ENCODE measurements around the gene COL6A6. TPM values are rescaled to one million over a fixed set of nuclear protein-coding genes. Genes with fewer than 3 reads are reported as not detected.

COL6A6 gene
- total RNA-seq, 5 donors from 2014 or later (not counting 1 experiment from before 2014, with no cell fraction given), result 0.06 TPM; not detected in 4

DNA sequence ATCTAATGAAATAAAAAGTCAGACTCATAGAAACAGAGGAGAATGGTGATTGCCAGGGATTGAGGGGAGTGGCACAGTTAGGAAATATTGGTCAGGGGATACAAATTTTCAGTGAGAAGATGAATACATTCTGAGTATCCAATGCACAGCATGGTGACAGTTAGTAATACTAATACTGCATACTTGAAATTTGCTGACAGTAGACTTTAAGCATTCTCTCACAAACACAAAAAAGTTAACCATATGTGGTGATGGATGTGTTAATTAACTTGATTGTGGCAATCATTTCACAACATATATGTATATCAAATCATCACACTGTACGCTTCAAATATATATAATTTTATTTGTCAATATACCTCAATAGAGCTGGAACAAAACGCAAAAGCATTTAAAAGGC is 9.2 kb upstream of the COL6A6 start:
- Mint-ChIP-seq H3K36me3 (no peaks in the 10 kb centered on the region), H3K27me3 (peaks cover 28 to 33% of the 10 kb centered on the region in 2 donors), H3K4me1 (no peaks in the 10 kb centered on the region), H3K27ac (no peak overlapping the region), H3K9me3 (peaks cover 0 to 4% (median 0%) of the 10 kb centered on the region in 3 donors), H3K4me3 (no peak overlapping the region)
- H3K27ac ChIP-seq (ENCODE audit: low read length), result no peak overlapping the region
- H3K36me3 ChIP-seq (ENCODE audit: control insufficient read depth in 2 of 2, extremely low read depth in 1 of 2, insufficient read depth in 1 of 2, low read length in 1 of 2), result no peaks in the 10 kb centered on the region
- no peaks in the 10 kb centered on the region for H3K4me1 ChIP-seq (ENCODE audit: control insufficient read depth in 1 of 2, extremely low read depth in 1 of 2, insufficient read depth in 2 of 2, low read length in 2 of 2)
- WGBS (ENCODE audit: insufficient coverage), result 80% methylated on average over 1 of the region's 2 CpGs
- POLR2A ChIA-PET, result no interaction called here
- no peak overlapping the region for H3K4me3 ChIP-seq (ENCODE audit: control insufficient read depth in 1 of 2, extremely low read depth in 1 of 2, low read length in 1 of 2)
- H3K27me3 ChIP-seq (replicated peaks in 1 of 2; ENCODE audit: control insufficient read depth in 2 of 2, extremely low read depth in 1 of 2, insufficient read depth in 2 of 2, low read length in 1 of 2), result peaks cover 2 to 6% of the 10 kb centered on the region in 2 experiments
- no peak for DNase-seq
- CTCF ChIA-PET, result no interaction called here
- H3K9me3 ChIP-seq, result no peaks in the 10 kb centered on the region
- no peak for ATAC-seq (replicated peaks in 1 of 4)

DNA sequence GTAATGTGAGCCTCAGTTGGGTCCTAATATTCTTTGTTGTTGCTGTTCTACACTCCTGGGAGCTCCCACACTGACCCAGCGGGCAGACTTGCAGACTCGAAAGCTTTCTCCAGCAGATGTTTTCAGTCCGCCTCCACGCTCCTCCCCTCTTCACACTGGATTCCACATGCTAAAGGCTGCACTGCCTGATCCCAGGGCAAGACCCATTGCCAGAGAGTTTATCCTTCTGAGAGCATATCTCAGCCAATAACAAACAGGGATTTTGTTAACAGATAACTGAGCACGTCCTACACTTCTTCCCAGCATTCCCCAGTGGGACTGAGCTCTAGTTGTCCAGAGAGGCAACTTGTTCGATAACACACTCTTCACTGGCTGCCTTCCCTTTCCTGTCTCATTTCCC is 8.0 kb upstream of the COL6A6 start:
- CTCF ChIA-PET, result no interaction called here
- H3K4me3 ChIP-seq (ENCODE audit: control insufficient read depth in 1 of 2, extremely low read depth in 1 of 2, low read length in 1 of 2), result no peak overlapping the region
- H3K36me3 Mint-ChIP-seq, result no peaks in the 10 kb centered on the region
- ATAC-seq (replicated peaks in 1 of 4) (no peak), DNase-seq (no peak)
- H3K27ac ChIP-seq (ENCODE audit: low read length), result no peak overlapping the region
- no peak overlapping the region for H3K27ac Mint-ChIP-seq
- H3K36me3 ChIP-seq (ENCODE audit: control insufficient read depth in 2 of 2, extremely low read depth in 1 of 2, insufficient read depth in 1 of 2, low read length in 1 of 2), result no peaks in the 10 kb centered on the region
- peaks cover 2 to 6% of the 10 kb centered on the region in 2 experiments for H3K27me3 ChIP-seq (replicated peaks in 1 of 2; ENCODE audit: control insufficient read depth in 2 of 2, extremely low read depth in 1 of 2, insufficient read depth in 2 of 2, low read length in 1 of 2)
- H3K4me3 Mint-ChIP-seq, result no peak overlapping the region
- peaks cover 0 to 5% (median 0%) of the 10 kb centered on the region in 3 donors for H3K9me3 Mint-ChIP-seq
- H3K9me3 ChIP-seq, result no peaks in the 10 kb centered on the region
- peaks cover 30 to 35% of the 10 kb centered on the region in 2 donors for H3K27me3 Mint-ChIP-seq
- POLR2A ChIA-PET, result interaction anchor here in 1 of 2 donors (0.6 kb wide), 1 partner anchor 18 kb away, joined by 3 read pairs; no protein-coding TSS in a partner anchor
- 69% methylated on average over 5 of the region's 6 CpGs for WGBS (ENCODE audit: insufficient coverage)
- H3K4me1 ChIP-seq (ENCODE audit: control insufficient read depth in 1 of 2, extremely low read depth in 1 of 2, insufficient read depth in 2 of 2, low read length in 2 of 2), result no peaks in the 10 kb centered on the region
- no peaks in the 10 kb centered on the region for H3K4me1 Mint-ChIP-seq

DNA sequence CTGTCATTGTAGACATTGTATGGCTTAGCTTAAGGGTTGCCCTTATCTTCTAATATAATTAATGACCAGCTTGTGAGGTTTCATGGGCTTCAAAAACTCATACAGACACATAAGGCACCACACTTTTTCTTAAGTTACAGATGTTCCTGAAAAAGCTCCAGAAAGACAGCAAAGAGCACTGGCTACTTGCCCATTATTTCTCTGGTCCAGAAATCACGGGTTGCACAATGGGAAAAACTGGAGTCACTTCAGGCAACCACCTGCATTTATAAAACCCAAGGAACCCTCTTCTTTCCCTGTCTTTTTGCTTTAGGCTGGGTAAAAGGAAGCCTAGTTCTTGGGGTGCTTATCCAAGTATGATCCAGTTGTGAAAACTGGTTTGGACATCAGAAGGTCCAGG is 2.3 kb upstream of the COL6A6 start:
- no peak for DNase-seq
- Mint-ChIP-seq H3K4me1 (peaks cover 0 to 5% (median 0%) of the 10 kb centered on the region in 3 donors), H3K36me3 (no peaks in the 10 kb centered on the region), H3K27me3 (peaks cover 48 to 53% of the 10 kb centered on the region in 2 donors), H3K4me3 (no peak overlapping the region), H3K27ac (no peak overlapping the region), H3K9me3 (peaks cover 0 to 10% (median 0%) of the 10 kb centered on the region in 3 donors)
- POLR2A ChIA-PET, result no interaction called here
- no CpG with 5 or more reads among the region's 1 CpG for WGBS (ENCODE audit: insufficient coverage)
- H3K27me3 ChIP-seq (replicated peaks in 1 of 2; ENCODE audit: control insufficient read depth in 2 of 2, extremely low read depth in 1 of 2, insufficient read depth in 2 of 2, low read length in 1 of 2), result peaks cover 12 to 13% of the 10 kb centered on the region in 2 experiments
- no peaks in the 10 kb centered on the region for H3K4me1 ChIP-seq (ENCODE audit: control insufficient read depth in 1 of 2, extremely low read depth in 1 of 2, insufficient read depth in 2 of 2, low read length in 2 of 2)
- H3K27ac ChIP-seq (ENCODE audit: low read length), result no peak overlapping the region
- ATAC-seq (replicated peaks in 1 of 4), result no peak
- no peaks in the 10 kb centered on the region for H3K36me3 ChIP-seq (ENCODE audit: control insufficient read depth in 2 of 2, extremely low read depth in 1 of 2, insufficient read depth in 1 of 2, low read length in 1 of 2)
- H3K9me3 ChIP-seq, result no peaks in the 10 kb centered on the region
- no peak overlapping the region for H3K4me3 ChIP-seq (ENCODE audit: control insufficient read depth in 1 of 2, extremely low read depth in 1 of 2, low read length in 1 of 2)
- CTCF ChIA-PET, result no interaction called here

DNA sequence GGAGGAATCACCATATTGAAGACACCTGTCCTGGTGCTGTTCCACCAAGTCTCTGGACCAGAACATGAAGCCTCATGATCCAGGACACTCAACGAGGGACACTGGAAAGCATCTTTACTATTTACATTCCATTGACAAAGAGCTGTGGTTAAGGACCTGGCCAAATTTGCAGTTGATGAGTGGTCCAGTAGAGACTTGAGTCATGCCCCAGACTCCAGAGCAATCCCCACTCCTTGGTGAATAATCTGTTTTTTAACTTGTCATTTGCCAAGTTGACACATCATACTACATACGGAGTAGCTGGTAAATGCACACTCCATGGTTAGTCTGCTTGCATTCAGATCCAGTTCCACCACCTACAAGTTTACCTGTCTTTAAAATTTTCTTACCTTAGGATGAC is 1.2 kb upstream of the COL6A6 start:
- Histone ChIP-seq H3K27me3 (replicated peaks in 1 of 2; ENCODE audit: control insufficient read depth in 2 of 2, extremely low read depth in 1 of 2, insufficient read depth in 2 of 2, low read length in 1 of 2) (peaks cover 12 to 13% of the 10 kb centered on the region in 2 experiments), H3K4me3 (ENCODE audit: control insufficient read depth in 1 of 2, extremely low read depth in 1 of 2, low read length in 1 of 2) (no peak overlapping the region), H3K9me3 (no peaks in the 10 kb centered on the region), H3K4me1 (ENCODE audit: control insufficient read depth in 1 of 2, extremely low read depth in 1 of 2, insufficient read depth in 2 of 2, low read length in 2 of 2) (no peaks in the 10 kb centered on the region), H3K36me3 (ENCODE audit: control insufficient read depth in 2 of 2, extremely low read depth in 1 of 2, insufficient read depth in 1 of 2, low read length in 1 of 2) (no peaks in the 10 kb centered on the region), H3K27ac (ENCODE audit: low read length) (no peak overlapping the region)
- no peak for DNase-seq
- Mint-ChIP-seq H3K4me1 (peaks cover 0 to 5% (median 0%) of the 10 kb centered on the region in 3 donors), H3K27ac (no peak overlapping the region), H3K27me3 (peaks cover 50 to 52% of the 10 kb centered on the region in 2 donors), H3K9me3 (peaks cover 0 to 10% (median 0%) of the 10 kb centered on the region in 3 donors), H3K36me3 (no peaks in the 10 kb centered on the region), H3K4me3 (no peak overlapping the region)
- CTCF ChIA-PET, result no interaction called here
- POLR2A ChIA-PET, result no interaction called here
- ATAC-seq (replicated peaks in 1 of 4), result no peak
- WGBS (ENCODE audit: insufficient coverage), result 100% methylated on average over 1 of the region's 2 CpGs

DNA sequence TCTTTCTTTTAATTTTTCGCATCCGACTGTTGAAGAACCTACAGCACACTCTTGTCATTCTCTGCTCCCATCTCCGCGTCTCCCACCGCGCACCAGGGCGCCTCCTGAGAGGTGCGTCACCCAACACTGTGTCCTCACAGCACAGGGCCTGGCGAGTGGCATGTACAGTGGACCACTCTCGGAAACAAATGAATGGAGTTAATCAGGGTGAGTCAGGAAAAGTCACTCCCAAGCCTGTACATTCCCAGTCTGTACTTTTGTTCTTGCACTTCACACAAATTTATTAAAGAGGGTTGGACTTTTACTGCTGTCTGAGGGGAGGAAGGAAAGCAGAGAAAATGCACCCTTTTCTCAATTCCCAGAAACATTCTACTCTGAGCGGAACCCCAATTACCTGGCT is 625 bp downstream of the COL6A6 start:
- Mint-ChIP-seq H3K9me3 (peaks cover 0 to 6% (median 0%) of the 10 kb centered on the region in 3 donors), H3K27ac (no peak overlapping the region), H3K36me3 (no peaks in the 10 kb centered on the region), H3K4me1 (peaks cover 0 to 5% (median 0%) of the 10 kb centered on the region in 3 donors), H3K27me3 (peaks cover 36 to 40% of the 10 kb centered on the region in 2 donors), H3K4me3 (no peak overlapping the region)
- H3K9me3 ChIP-seq, result no peaks in the 10 kb centered on the region
- ATAC-seq (replicated peaks in 1 of 4), result no peak
- no peaks in the 10 kb centered on the region for H3K4me1 ChIP-seq (ENCODE audit: control insufficient read depth in 1 of 2, extremely low read depth in 1 of 2, insufficient read depth in 2 of 2, low read length in 2 of 2)
- POLR2A ChIA-PET, result no interaction called here
- H3K4me3 ChIP-seq (ENCODE audit: control insufficient read depth in 1 of 2, extremely low read depth in 1 of 2, low read length in 1 of 2), result no peak overlapping the region
- no peak overlapping the region for H3K27ac ChIP-seq (ENCODE audit: low read length)
- no peak for DNase-seq
- H3K36me3 ChIP-seq (ENCODE audit: control insufficient read depth in 2 of 2, extremely low read depth in 1 of 2, insufficient read depth in 1 of 2, low read length in 1 of 2), result no peaks in the 10 kb centered on the region
- peaks cover 12 to 13% of the 10 kb centered on the region in 2 experiments for H3K27me3 ChIP-seq (replicated peaks in 1 of 2; ENCODE audit: control insufficient read depth in 2 of 2, extremely low read depth in 1 of 2, insufficient read depth in 2 of 2, low read length in 1 of 2)
- 28% methylated on average over 2 of the region's 11 CpGs for WGBS (ENCODE audit: insufficient coverage)
- CTCF ChIA-PET, result no interaction called here

DNA sequence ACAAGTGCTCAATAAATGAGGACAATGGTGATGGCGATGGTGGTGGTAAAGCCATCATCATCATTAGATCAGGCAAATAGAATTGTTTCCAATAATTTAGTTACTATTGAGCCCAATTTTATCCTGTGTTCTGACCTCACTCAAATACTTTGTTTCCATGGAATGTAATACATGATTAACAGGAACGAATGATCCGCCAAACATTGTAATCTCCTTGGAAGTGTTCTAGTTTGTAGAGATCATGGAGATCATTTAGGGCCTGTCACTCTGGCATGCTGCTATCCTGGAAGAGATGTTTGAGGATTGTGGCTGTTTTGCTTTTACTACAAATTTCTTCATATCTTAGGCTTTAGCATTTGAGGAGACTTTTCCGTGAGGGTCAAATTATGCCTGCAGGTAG is 2.8 kb downstream of the COL6A6 start:
- peaks cover 0 to 5% (median 0%) of the 10 kb centered on the region in 3 donors for H3K4me1 Mint-ChIP-seq
- DNase-seq (no peak), ATAC-seq (replicated peaks in 1 of 4) (no peak)
- no peaks in the 10 kb centered on the region for H3K4me1 ChIP-seq (ENCODE audit: control insufficient read depth in 1 of 2, extremely low read depth in 1 of 2, insufficient read depth in 2 of 2, low read length in 2 of 2)
- no peaks in the 10 kb centered on the region for H3K36me3 Mint-ChIP-seq
- no peak overlapping the region for H3K27ac Mint-ChIP-seq
- WGBS (ENCODE audit: insufficient coverage), result no CpG with 5 or more reads among the region's 4 CpGs
- H3K27me3 ChIP-seq (replicated peaks in 1 of 2; ENCODE audit: control insufficient read depth in 2 of 2, extremely low read depth in 1 of 2, insufficient read depth in 2 of 2, low read length in 1 of 2), result peaks cover 13 to 14% of the 10 kb centered on the region in 2 experiments
- no peak overlapping the region for H3K4me3 ChIP-seq (ENCODE audit: control insufficient read depth in 1 of 2, extremely low read depth in 1 of 2, low read length in 1 of 2)
- ChIA-PET POLR2A (interaction anchor here in 1 of 2 donors (0.9 kb wide), 1 partner anchor 39 kb away, joined by 4 read pairs; no protein-coding TSS in a partner anchor), CTCF (no interaction called here)
- H3K9me3 ChIP-seq, result no peaks in the 10 kb centered on the region
- H3K27ac ChIP-seq (ENCODE audit: low read length), result no peak overlapping the region
- H3K4me3 Mint-ChIP-seq, result no peak overlapping the region
- H3K9me3 Mint-ChIP-seq, result no peaks in the 10 kb centered on the region
- H3K36me3 ChIP-seq (ENCODE audit: control insufficient read depth in 2 of 2, extremely low read depth in 1 of 2, insufficient read depth in 1 of 2, low read length in 1 of 2), result no peaks in the 10 kb centered on the region
- peaks cover 44 to 45% of the 10 kb centered on the region in 2 donors for H3K27me3 Mint-ChIP-seq

DNA sequence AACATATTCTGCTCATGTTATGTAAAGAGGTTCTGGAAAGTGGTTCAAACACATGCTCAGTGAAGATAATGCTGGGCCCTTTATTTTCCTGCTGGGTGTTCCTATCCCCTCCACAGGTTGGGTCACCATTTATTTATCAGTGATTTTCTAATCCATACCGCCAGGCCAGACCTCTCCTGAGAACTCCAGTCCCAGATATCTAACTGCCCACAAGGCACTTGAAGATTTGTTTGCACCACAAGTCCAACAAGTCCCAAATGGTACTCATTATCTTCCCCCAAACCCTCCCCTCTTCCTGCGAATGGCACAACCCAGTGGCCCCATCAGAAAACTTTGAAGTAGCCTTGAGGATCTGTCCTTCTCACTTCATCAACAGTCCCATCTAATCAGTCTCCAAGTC is 5.4 kb downstream of the COL6A6 start:
- DNase-seq, result no peak
- Mint-ChIP-seq H3K27ac (no peak overlapping the region), H3K4me1 (peaks cover 0 to 4% (median 0%) of the 10 kb centered on the region in 3 donors), H3K9me3 (no peaks in the 10 kb centered on the region), H3K27me3 (peaks cover 36 to 39% of the 10 kb centered on the region in 2 donors), H3K4me3 (no peak overlapping the region), H3K36me3 (no peaks in the 10 kb centered on the region)
- peaks cover 4% of the 10 kb centered on the region in 2 experiments for H3K27me3 ChIP-seq (replicated peaks in 1 of 2; ENCODE audit: control insufficient read depth in 2 of 2, extremely low read depth in 1 of 2, insufficient read depth in 2 of 2, low read length in 1 of 2)
- H3K4me3 ChIP-seq (ENCODE audit: control insufficient read depth in 1 of 2, extremely low read depth in 1 of 2, low read length in 1 of 2), result no peak overlapping the region
- H3K9me3 ChIP-seq, result no peaks in the 10 kb centered on the region
- H3K27ac ChIP-seq (ENCODE audit: low read length), result no peak overlapping the region
- no peaks in the 10 kb centered on the region for H3K4me1 ChIP-seq (ENCODE audit: control insufficient read depth in 1 of 2, extremely low read depth in 1 of 2, insufficient read depth in 2 of 2, low read length in 2 of 2)
- ChIA-PET CTCF (no interaction called here), POLR2A (no interaction called here)
- ATAC-seq (replicated peaks in 1 of 4), result no peak
- no peaks in the 10 kb centered on the region for H3K36me3 ChIP-seq (ENCODE audit: control insufficient read depth in 2 of 2, extremely low read depth in 1 of 2, insufficient read depth in 1 of 2, low read length in 1 of 2)
- 84% methylated on average over 2 of the region's 2 CpGs for WGBS (ENCODE audit: insufficient coverage)
